WTC11 (cell line): ENCODE results near the gene SH3BP2. TPM values are rescaled to one million over a fixed set of nuclear protein-coding genes. Genes with fewer than 3 reads are reported as not detected.

Experiments
- ATAC-seq: fragments of 200-7000 bp; cut with Tn5 transposase; 2 replicates; pipeline ENCODE4 v1.10.0; 2021; ENCODE audit warnings: mild to moderate bottlenecking, moderate library complexity
- CTCF ChIA-PET: fragments of 300-600 bp; sonication (Branson Sonifier 250); formaldehyde crosslinking; loops from one replicate; lab custom pipeline; 2021; ENCODE audit warnings: antibody characterized with exemption; lab: Charles Lee
- POLR2A ChIA-PET: fragments of 350-600 bp; sonication (Branson Sonifier 250); formaldehyde crosslinking; loops from one replicate; lab custom pipeline; 2021; ENCODE audit warnings: antibody characterized with exemption; lab: Charles Lee
- DNase-seq: peaks from one replicate; pipeline ENCODE4 v3.0.0; 2021; ENCODE audit warnings: low spot score
- H3K27ac Mint-ChIP-seq: 2 replicates; pipeline ENCODE4 v1.8.0; 2021; ENCODE audit warnings: mixed read lengths
- H3K27me3 Mint-ChIP-seq: 2 replicates; pipeline ENCODE4 v1.8.0; 2021; ENCODE audit warnings: low read depth, mild to moderate bottlenecking, moderate library complexity, mixed read lengths
- H3K36me3 Mint-ChIP-seq: 2 replicates; pipeline ENCODE4 v1.8.0; 2021; ENCODE audit warnings: mixed read lengths
- H3K4me1 Mint-ChIP-seq: 2 replicates; pipeline ENCODE4 v1.8.0; 2022; ENCODE audit warnings: mixed read lengths
- H3K4me3 Mint-ChIP-seq: 2 replicates; pipeline ENCODE4 v1.8.0; 2021; ENCODE audit warnings: mild to moderate bottlenecking, moderate library complexity, mixed read lengths
- H3K9me3 Mint-ChIP-seq: 2 replicates; pipeline ENCODE4 v1.8.0; 2021; ENCODE audit warnings: mixed read lengths
- ATF1 ChIP-seq: sonication (generic); formaldehyde crosslinking; IDR thresholded peaks from 2 replicates; pipeline ENCODE4 v1.8.1; 2023; ENCODE audit warnings: mild to moderate bottlenecking, moderate library complexity, missing genetic modification reagents
- CREB1 ChIP-seq: sonication (generic); formaldehyde crosslinking; IDR thresholded peaks from 2 replicates; pipeline ENCODE4 v1.8.0; 2023; ENCODE audit warnings: mild to moderate bottlenecking, missing genetic modification reagents
- E2F1 ChIP-seq: sonication (generic); formaldehyde crosslinking; IDR thresholded peaks from 2 replicates; pipeline ENCODE4 v1.8.0; 2022; ENCODE audit warnings: mild to moderate bottlenecking, missing genetic modification reagents
- E2F5 ChIP-seq: sonication (generic); formaldehyde crosslinking; IDR thresholded peaks from 2 replicates; pipeline ENCODE4 v1.8.1; 2022; ENCODE audit warnings: mild to moderate bottlenecking, moderate library complexity, missing genetic modification reagents
- EMX1 ChIP-seq: fragments of 250-450 bp; sonication (Bioruptor Pico); IDR thresholded peaks from 2 replicates; pipeline ENCODE4 v1.8.0; 2021; ENCODE audit warnings: mild to moderate bottlenecking
- ETV6 ChIP-seq: sonication (generic); formaldehyde crosslinking; IDR thresholded peaks from 2 replicates; pipeline ENCODE4 v1.8.1; 2022; ENCODE audit warnings: mild to moderate bottlenecking, missing genetic modification reagents
- GTF2I ChIP-seq: fragments of 250-450 bp; sonication (Bioruptor Pico); conservative IDR thresholded peaks from 2 replicates; pipeline ENCODE4 v1.4.0; 2021; ENCODE audit warnings: mild to moderate bottlenecking
- HMGXB4 ChIP-seq: sonication (generic); formaldehyde crosslinking; IDR thresholded peaks from 2 replicates; pipeline ENCODE4 v1.8.1; 2023; ENCODE audit warnings: mild to moderate bottlenecking, moderate library complexity, missing genetic modification reagents
- MYBL2 ChIP-seq: sonication (generic); formaldehyde crosslinking; IDR thresholded peaks from 2 replicates; pipeline ENCODE4 v1.8.1; 2023; ENCODE audit warnings: mild to moderate bottlenecking, moderate library complexity, missing genetic modification reagents
- NFATC4 ChIP-seq: fragments of 250-450 bp; sonication (Bioruptor Pico); IDR thresholded peaks from 2 replicates; pipeline ENCODE4 v1.9.0; 2021; ENCODE audit warnings: mild to moderate bottlenecking
- PREB ChIP-seq: sonication (generic); formaldehyde crosslinking; IDR thresholded peaks from 2 replicates; pipeline ENCODE4 v1.8.1; 2022; ENCODE audit warnings: mild to moderate bottlenecking, missing genetic modification reagents, moderate library complexity, borderline replicate concordance
- PRRX2 ChIP-seq: fragments of 250-450 bp; sonication (Bioruptor Pico); IDR thresholded peaks from 2 replicates; pipeline ENCODE4 v1.8.0; 2021; ENCODE audit warnings: mild to moderate bottlenecking
- TP53 ChIP-seq: sonication (generic); formaldehyde crosslinking; IDR thresholded peaks from 2 replicates; pipeline ENCODE4 v1.8.1; 2023; ENCODE audit warnings: mild to moderate bottlenecking, missing genetic modification reagents
- ZNF121 ChIP-seq: sonication (generic); formaldehyde crosslinking; IDR thresholded peaks from 2 replicates; pipeline ENCODE4 v1.8.0; 2023; ENCODE audit warnings: missing genetic modification reagents
- ZNF232 ChIP-seq: sonication (generic); formaldehyde crosslinking; IDR thresholded peaks from 2 replicates; pipeline ENCODE4 v1.8.0; 2022; ENCODE audit warnings: mild to moderate bottlenecking, missing genetic modification reagents
- total RNA-seq: library from RNA; stranded (reverse); gene quantifications from 3 replicates; pipeline ENCODE4 v1.2.3, GENCODE V29; 2021
- TF ChIP-seq, protein P1 (sequence below): sonication (generic); formaldehyde crosslinking; IDR thresholded peaks from 2 replicates; pipeline ENCODE4 v1.8.1; 2023; ENCODE audit warnings: mild to moderate bottlenecking, missing genetic modification reagents, moderate library complexity
- TF ChIP-seq, protein P2 (sequence below): sonication (generic); formaldehyde crosslinking; IDR thresholded peaks from 2 replicates; pipeline ENCODE4 v1.8.1; 2023; ENCODE audit warnings: mild to moderate bottlenecking, missing genetic modification reagents
- TF ChIP-seq, protein P3 (sequence below): sonication (generic); formaldehyde crosslinking; IDR thresholded peaks from 2 replicates; pipeline ENCODE4 v1.8.0; 2022; ENCODE audit warnings: mild to moderate bottlenecking, missing genetic modification reagents

Gene SH3BP2
- total RNA-seq, 1 experiment from 2014 or later: 49.1 TPM

DNA sequence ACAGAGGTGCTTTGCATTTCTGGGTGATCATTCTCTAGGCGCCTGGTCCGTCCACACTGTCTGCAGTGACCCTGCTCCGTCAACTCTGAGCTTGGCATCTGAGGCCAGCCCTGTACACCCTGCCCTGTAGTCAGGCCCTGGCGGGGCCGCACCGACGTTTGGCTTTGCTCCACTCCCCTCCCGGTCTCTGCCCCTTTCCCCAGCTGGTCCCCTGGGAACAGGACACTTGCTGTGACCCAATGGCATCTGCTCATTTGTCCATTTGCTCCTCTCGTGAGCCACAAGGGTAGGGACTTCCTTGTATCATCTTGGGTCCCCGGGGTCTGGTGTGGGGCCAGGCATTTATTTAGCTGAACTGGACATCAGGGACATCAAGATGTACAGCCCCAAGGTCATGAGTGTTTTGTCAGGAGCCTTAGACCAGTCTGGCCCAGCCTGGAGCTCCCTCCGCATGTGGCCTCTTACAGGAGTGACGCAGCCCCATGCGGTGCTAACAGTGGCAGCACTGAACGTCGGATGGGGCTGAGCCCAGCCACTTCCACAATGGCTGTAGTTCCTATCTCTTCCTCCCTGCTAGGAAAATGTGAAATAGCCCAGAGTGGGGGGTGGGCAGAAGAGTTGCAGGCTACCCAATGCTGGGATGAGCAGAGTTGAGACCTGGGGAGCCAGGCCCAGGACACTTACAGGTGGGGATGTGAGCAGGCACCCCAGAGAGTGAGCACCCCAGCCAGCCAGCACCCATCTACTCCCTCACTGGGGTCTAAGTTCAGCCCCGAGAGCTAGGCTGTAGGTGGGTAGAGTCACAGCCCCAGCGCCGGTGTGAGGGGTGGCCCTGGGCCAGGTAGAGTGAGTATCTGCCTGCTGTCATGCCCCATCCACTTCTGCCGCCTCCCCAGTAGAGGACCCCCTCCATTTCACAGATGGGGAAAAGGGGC is 2.0 kb upstream of the SH3BP2 start (continued):
- no peak for TF ChIP-seq HMGXB4 (CRISPR knock-in tag)

DNA sequence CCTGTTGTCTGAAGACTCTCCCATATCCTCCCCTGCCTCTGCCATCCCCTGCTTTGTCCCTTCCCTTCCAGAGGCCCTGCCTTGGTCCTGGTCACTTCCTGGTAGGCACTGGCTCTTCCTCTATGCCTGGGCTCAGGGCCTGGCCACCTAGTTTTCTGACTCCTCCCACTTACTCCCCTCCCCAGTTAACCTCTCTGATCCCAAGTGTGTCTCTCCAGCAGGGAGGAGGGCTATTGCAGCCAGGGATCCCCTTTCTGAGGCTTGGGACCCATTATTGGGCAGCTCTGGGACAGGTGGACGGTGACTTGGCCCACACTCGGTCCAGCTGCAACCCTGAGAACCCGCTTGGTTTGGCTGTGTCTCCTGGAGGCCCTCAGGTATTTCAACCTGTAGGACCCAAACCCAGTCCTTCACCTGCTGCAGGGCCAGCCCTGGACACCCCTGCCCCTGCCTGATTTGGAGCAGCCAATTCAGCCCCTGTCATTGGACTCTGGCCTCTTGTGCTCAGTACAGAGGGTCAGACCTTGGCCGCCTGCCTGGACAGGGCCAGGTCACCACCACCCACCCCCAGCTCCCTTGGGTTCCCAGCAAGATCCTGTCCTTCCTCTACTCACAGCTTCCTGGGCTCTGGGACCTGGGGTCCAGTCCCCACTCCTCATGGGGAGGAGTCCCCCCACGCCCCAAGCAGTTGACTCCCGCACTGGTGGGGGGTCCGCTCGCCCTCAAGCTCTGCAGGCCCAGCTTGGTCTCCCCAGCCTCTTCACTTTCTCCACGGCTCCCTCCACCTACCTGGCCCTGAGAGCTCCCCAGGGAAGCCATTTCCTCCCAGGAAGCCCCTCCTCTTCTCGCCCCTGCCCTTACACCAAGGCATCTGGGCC is 1.1 kb upstream of the SH3BP2 start:
- Mint-ChIP-seq H3K36me3 (no peaks in the 10 kb centered on the region), H3K27ac (no peak overlapping the region), H3K4me3 (no peak overlapping the region), H3K4me1 (peaks cover 18% of the 10 kb centered on the region), H3K9me3 (no peaks in the 10 kb centered on the region), H3K27me3 (peaks cover 21% of the 10 kb centered on the region)
- ATAC-seq (no peak; the same call in 1 of the 2 replicates), DNase-seq (no peak)
- POLR2A ChIA-PET: interaction anchor here (0.6 to 1.3 kb wide), 4 partner anchors 9 to 166 kb away, joined by 3 to 6 read pairs (median 3); no protein-coding TSS in a partner anchor
- no peak for TF ChIP-seq EMX1 (CRISPR knock-in tag)
- TF ChIP-seq MYBL2 (CRISPR knock-in tag): no peak
- TF ChIP-seq PREB (CRISPR knock-in tag): no peak
- TF ChIP-seq GTF2I (CRISPR knock-in tag): no peak
- no peak for TF ChIP-seq ZNF232
- TF ChIP-seq ZNF121 (CRISPR knock-in tag): no peak
- no peak for TF ChIP-seq PRRX2 (CRISPR knock-in tag)
- TF ChIP-seq, protein P1, sequence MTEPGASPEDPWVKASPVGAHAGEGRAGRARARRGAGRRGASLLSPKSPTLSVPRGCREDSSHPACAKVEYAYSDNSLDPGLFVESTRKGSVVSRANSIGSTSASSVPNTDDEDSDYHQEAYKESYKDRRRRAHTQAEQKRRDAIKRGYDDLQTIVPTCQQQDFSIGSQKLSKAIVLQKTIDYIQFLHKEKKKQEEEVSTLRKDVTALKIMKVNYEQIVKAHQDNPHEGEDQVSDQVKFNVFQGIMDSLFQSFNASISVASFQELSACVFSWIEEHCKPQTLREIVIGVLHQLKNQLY: no peak
- TF ChIP-seq, protein P2, sequence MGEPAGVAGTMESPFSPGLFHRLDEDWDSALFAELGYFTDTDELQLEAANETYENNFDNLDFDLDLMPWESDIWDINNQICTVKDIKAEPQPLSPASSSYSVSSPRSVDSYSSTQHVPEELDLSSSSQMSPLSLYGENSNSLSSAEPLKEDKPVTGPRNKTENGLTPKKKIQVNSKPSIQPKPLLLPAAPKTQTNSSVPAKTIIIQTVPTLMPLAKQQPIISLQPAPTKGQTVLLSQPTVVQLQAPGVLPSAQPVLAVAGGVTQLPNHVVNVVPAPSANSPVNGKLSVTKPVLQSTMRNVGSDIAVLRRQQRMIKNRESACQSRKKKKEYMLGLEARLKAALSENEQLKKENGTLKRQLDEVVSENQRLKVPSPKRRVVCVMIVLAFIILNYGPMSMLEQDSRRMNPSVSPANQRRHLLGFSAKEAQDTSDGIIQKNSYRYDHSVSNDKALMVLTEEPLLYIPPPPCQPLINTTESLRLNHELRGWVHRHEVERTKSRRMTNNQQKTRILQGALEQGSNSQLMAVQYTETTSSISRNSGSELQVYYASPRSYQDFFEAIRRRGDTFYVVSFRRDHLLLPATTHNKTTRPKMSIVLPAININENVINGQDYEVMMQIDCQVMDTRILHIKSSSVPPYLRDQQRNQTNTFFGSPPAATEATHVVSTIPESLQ (CRISPR knock-in tag): no peak
- TF ChIP-seq ETV6 (CRISPR knock-in tag): no peak
- TF ChIP-seq E2F5 (CRISPR knock-in tag): no peak
- TF ChIP-seq TP53 (CRISPR knock-in tag): no peak
- no peak for TF ChIP-seq CREB1 (CRISPR knock-in tag)
- no peak; the same call in 1 of the 2 replicates for TF ChIP-seq HMGXB4 (CRISPR knock-in tag)
- TF ChIP-seq, protein P3, sequence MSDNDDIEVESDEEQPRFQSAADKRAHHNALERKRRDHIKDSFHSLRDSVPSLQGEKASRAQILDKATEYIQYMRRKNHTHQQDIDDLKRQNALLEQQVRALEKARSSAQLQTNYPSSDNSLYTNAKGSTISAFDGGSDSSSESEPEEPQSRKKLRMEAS (CRISPR knock-in tag): no peak
- no peak for TF ChIP-seq NFATC4 (CRISPR knock-in tag)
- no peak for TF ChIP-seq E2F1 (CRISPR knock-in tag)
- no peak for TF ChIP-seq ATF1 (CRISPR knock-in tag)
- CTCF ChIA-PET: interaction anchor here (0.5 kb wide), 1 partner anchor 44 kb away, joined by 3 read pairs; no protein-coding TSS in a partner anchor
